Keratinocyte (primary cell): ENCODE measurements around the gene CD244. TPM values are rescaled to one million over a fixed set of nuclear protein-coding genes. Genes with fewer than 3 reads are reported as not detected.

Source experiments
- DNase-seq: peaks from one replicate; pipeline ENCODE4 v3.0.0-alpha.2; 2011; ENCODE audit warnings: low read depth, missing footprints, low spot score
- FAIRE-seq: peaks from 2 replicates; lab custom pipeline; 2011; peaks lifted over from hg19 to GRCh38; lab: Jason Lieb, UNC
- H2AFZ ChIP-seq: 2 replicates; pipeline ENCODE4 v1.6.0; 2012; ENCODE audit warnings: low read length, control low read depth, inconsistent platforms; ENCODE audit not compliant: control insufficient read depth
- H3K27ac ChIP-seq: 2 replicates; pipeline ENCODE4 v1.5.1; 2011; ENCODE audit warnings: low read length; ENCODE audit not compliant: control insufficient read depth, insufficient read depth
- H3K27me3 ChIP-seq: 3 replicates; pipeline ENCODE4 v1.6.0; 2011; ENCODE audit warnings: low read length; ENCODE audit not compliant: control insufficient read depth, insufficient read depth; ENCODE audit errors: extremely low read depth
- H3K36me3 ChIP-seq, 2 experiments: 2 replicates in 1 of 2; 3 replicates in 1 of 2; pipeline ENCODE4 v1.5.1; 2011; ENCODE audit warnings: low read length in 2 of 2, mild to moderate bottlenecking in 1 of 2; ENCODE audit not compliant: control insufficient read depth in 2 of 2, insufficient read depth in 2 of 2; ENCODE audit errors: extremely low read depth in 1 of 2
- H3K4me1 ChIP-seq: 3 replicates; pipeline ENCODE4 v1.5.1; 2011; ENCODE audit warnings: low read length; ENCODE audit not compliant: control insufficient read depth, insufficient read depth; ENCODE audit errors: extremely low read depth
- H3K4me2 ChIP-seq: 3 replicates; pipeline ENCODE4 v1.6.0; 2011; ENCODE audit warnings: low read depth, low read length; ENCODE audit not compliant: control insufficient read depth, insufficient read depth; ENCODE audit errors: extremely low read depth
- H3K4me3 ChIP-seq, 3 experiments: fragments of 200-600 bp in 1 of 3; sonication (generic) in 1 of 3; 2 replicates in 2 of 3; 3 replicates in 1 of 3; pipeline ENCODE4 v1.5.1; 2011 to 2016; ENCODE audit warnings: low read length in 3 of 3, mild to moderate bottlenecking in 3 of 3, control low read depth in 2 of 3, inconsistent platforms in 1 of 3, low read depth in 1 of 3, mixed read lengths in 1 of 3, mixed run types in 1 of 3, moderate library complexity in 1 of 3; ENCODE audit not compliant: control insufficient read depth in 2 of 3, insufficient read depth in 2 of 3; ENCODE audit errors: extremely low read depth in 1 of 3
- H3K79me2 ChIP-seq: 2 replicates; pipeline ENCODE4 v1.6.0; 2012; ENCODE audit warnings: low read length; ENCODE audit not compliant: control insufficient read depth, insufficient read depth
- H3K9ac ChIP-seq: 3 replicates; pipeline ENCODE4 v1.6.0; 2011; ENCODE audit warnings: low read length; ENCODE audit not compliant: control insufficient read depth, insufficient read depth; ENCODE audit errors: extremely low read depth
- H3K9me1 ChIP-seq: 3 replicates; pipeline ENCODE4 v1.6.0; 2011; ENCODE audit warnings: low read length; ENCODE audit not compliant: control insufficient read depth, insufficient read depth; ENCODE audit errors: extremely low read depth
- H3K9me3 ChIP-seq: 2 replicates; pipeline ENCODE4 v1.5.1; 2012; ENCODE audit warnings: low read depth, low read length; ENCODE audit not compliant: control insufficient read depth
- H4K20me1 ChIP-seq: 3 replicates; pipeline ENCODE4 v1.6.0; 2011; ENCODE audit warnings: low read length; ENCODE audit not compliant: control insufficient read depth, insufficient read depth; ENCODE audit errors: extremely low read depth
- EZH2 ChIP-seq: IDR thresholded peaks from one replicate; pipeline ENCODE4 v1.6.1; 2012; ENCODE audit warnings: inconsistent platforms, mild to moderate bottlenecking, low read length, moderate library complexity
- dilution Hi-C: fragments of 300-500 bp; cut with MboI; formaldehyde crosslinking; loops from one replicate; pipeline ENCODE4 v1.7.0; 2020; ENCODE audit warnings: low sequenced_read_pairs; ENCODE audit not compliant: extremely low pct_ligation_motif_present
- polyA plus RNA-seq, 5 experiments: library from polyadenylated mRNA; depleted of rRNA in 3 of 5; stranded (reverse) in 3 of 5; stranded (forward) in 1 of 5; unstranded in 1 of 5; fragments of >200 nt; gene quantifications; 1 replicate in 1 of 5; 2 replicates in 3 of 5; 3 replicates in 1 of 5; pipeline versions ENCODE4 v1.2.1 to v1.2.3, GENCODE V29; 2011 to 2012; ENCODE audit warnings: missing spikeins in 2 of 5, low read depth in 1 of 5, low replicate concordance in 1 of 5
- TF ChIP-seq, protein P1 (sequence below), 3 experiments: IDR thresholded peaks in 1 of 3; conservative IDR thresholded peaks in 1 of 3; optimal IDR thresholded peaks in 1 of 3; 2 replicates in 2 of 3; 3 replicates in 1 of 3; pipeline versions ENCODE3 to v1.5.1; 2011; ENCODE audit warnings: low read length in 3 of 3, mild to moderate bottlenecking in 3 of 3, moderate library complexity in 2 of 3, control low read depth in 1 of 3, inconsistent platforms in 1 of 3; ENCODE audit not compliant: insufficient read depth in 2 of 3; ENCODE audit errors: extremely low read depth in 1 of 3

The CD244 gene
- polyA plus RNA-seq, 1 donor (not counting 4 experiments of a cell fraction or from before 2014, with no cell fraction given): not detected

GRCh38 chr1:160858097-160858496 lies 4.6 kb downstream of the CD244 start:
- Histone ChIP-seq H3K27me3 (peaks cover 3% of the 10 kb centered on the region), H3K27ac (no peak overlapping the region), H3K4me1 (peaks cover 2% of the 10 kb centered on the region), H3K9me3 (no peaks in the 10 kb centered on the region), H3K79me2 (no peaks in the 10 kb centered on the region), H3K4me2 (no peak overlapping the region), H3K9ac (no peak overlapping the region), H3K9me1 (no peaks in the 10 kb centered on the region), H3K4me3 (no peak overlapping the region), H3K36me3 (no peaks in the 10 kb centered on the region), H2AFZ (no peak overlapping the region), H4K20me1 (no peaks in the 10 kb centered on the region)
- FAIRE-seq: no peak
- TF ChIP-seq, protein P1, sequence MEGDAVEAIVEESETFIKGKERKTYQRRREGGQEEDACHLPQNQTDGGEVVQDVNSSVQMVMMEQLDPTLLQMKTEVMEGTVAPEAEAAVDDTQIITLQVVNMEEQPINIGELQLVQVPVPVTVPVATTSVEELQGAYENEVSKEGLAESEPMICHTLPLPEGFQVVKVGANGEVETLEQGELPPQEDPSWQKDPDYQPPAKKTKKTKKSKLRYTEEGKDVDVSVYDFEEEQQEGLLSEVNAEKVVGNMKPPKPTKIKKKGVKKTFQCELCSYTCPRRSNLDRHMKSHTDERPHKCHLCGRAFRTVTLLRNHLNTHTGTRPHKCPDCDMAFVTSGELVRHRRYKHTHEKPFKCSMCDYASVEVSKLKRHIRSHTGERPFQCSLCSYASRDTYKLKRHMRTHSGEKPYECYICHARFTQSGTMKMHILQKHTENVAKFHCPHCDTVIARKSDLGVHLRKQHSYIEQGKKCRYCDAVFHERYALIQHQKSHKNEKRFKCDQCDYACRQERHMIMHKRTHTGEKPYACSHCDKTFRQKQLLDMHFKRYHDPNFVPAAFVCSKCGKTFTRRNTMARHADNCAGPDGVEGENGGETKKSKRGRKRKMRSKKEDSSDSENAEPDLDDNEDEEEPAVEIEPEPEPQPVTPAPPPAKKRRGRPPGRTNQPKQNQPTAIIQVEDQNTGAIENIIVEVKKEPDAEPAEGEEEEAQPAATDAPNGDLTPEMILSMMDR (optimal IDR thresholded peaks at IDR 0.05 in 1 of 3, IDR thresholded peaks at IDR 0.05 in 1 of 3, conservative IDR thresholded peaks at IDR 0.05 in 1 of 3; ENCODE audit: extremely low read depth in 1 of 3, insufficient read depth in 2 of 3, low read length in 3 of 3): no peak
- TF ChIP-seq EZH2: no peak
- dilution Hi-C loops: no loop called here
- no peak for DNase-seq

GRCh38 chr1:160855181-160855981 lies 7.3 kb downstream of the CD244 start:
- no peak for DNase-seq
- Histone ChIP-seq H3K9ac (no peak overlapping the region), H3K27me3 (peaks cover 3% of the 10 kb centered on the region), H3K4me2 (no peak overlapping the region), H3K27ac (no peak overlapping the region), H3K4me3 (no peak overlapping the region), H3K9me3 (no peaks in the 10 kb centered on the region), H3K4me1 (peaks cover 2% of the 10 kb centered on the region), H3K9me1 (no peaks in the 10 kb centered on the region), H4K20me1 (no peaks in the 10 kb centered on the region), H3K79me2 (no peaks in the 10 kb centered on the region), H2AFZ (no peak overlapping the region), H3K36me3 (no peaks in the 10 kb centered on the region)
- dilution Hi-C loops: no loop called here
- FAIRE-seq: no peak
- TF ChIP-seq EZH2: no peak
- TF ChIP-seq, protein P1 (optimal IDR thresholded peaks at IDR 0.05 in 1 of 3, IDR thresholded peaks at IDR 0.05 in 1 of 3, conservative IDR thresholded peaks at IDR 0.05 in 1 of 3; ENCODE audit: extremely low read depth in 1 of 3, insufficient read depth in 2 of 3, low read length in 3 of 3): no peak
